WTC11 (cell line): Measurements from ENCODE around the gene SPTLC1. TPM values are rescaled to one million over a fixed set of nuclear protein-coding genes. Genes with fewer than 3 reads are reported as not detected.

ENCODE experiments used
- ATAC-seq: fragments of 200-7000 bp; cut with Tn5 transposase; 2 replicates; pipeline ENCODE4 v1.10.0; 2021; ENCODE audit warnings: mild to moderate bottlenecking, moderate library complexity
- CTCF ChIA-PET: fragments of 300-600 bp; sonication (Branson Sonifier 250); formaldehyde crosslinking; loops from one replicate; lab custom pipeline; 2021; ENCODE audit warnings: antibody characterized with exemption; lab: Charles Lee
- POLR2A ChIA-PET: fragments of 350-600 bp; sonication (Branson Sonifier 250); formaldehyde crosslinking; loops from one replicate; lab custom pipeline; 2021; ENCODE audit warnings: antibody characterized with exemption; lab: Charles Lee
- DNase-seq: peaks from one replicate; pipeline ENCODE4 v3.0.0; 2021; ENCODE audit warnings: low spot score
- H3K27ac Mint-ChIP-seq: 2 replicates; pipeline ENCODE4 v1.8.0; 2021; ENCODE audit warnings: mixed read lengths
- H3K27me3 Mint-ChIP-seq: 2 replicates; pipeline ENCODE4 v1.8.0; 2021; ENCODE audit warnings: low read depth, mild to moderate bottlenecking, moderate library complexity, mixed read lengths
- H3K36me3 Mint-ChIP-seq: 2 replicates; pipeline ENCODE4 v1.8.0; 2021; ENCODE audit warnings: mixed read lengths
- H3K4me1 Mint-ChIP-seq: 2 replicates; pipeline ENCODE4 v1.8.0; 2022; ENCODE audit warnings: mixed read lengths
- H3K4me3 Mint-ChIP-seq: 2 replicates; pipeline ENCODE4 v1.8.0; 2021; ENCODE audit warnings: mild to moderate bottlenecking, moderate library complexity, mixed read lengths
- H3K9me3 Mint-ChIP-seq: 2 replicates; pipeline ENCODE4 v1.8.0; 2021; ENCODE audit warnings: mixed read lengths
- CBFB ChIP-seq: sonication (generic); formaldehyde crosslinking; IDR thresholded peaks from 2 replicates; pipeline ENCODE4 v1.8.1; 2022; ENCODE audit warnings: mild to moderate bottlenecking, low read depth, missing genetic modification reagents
- CREB1 ChIP-seq: sonication (generic); formaldehyde crosslinking; IDR thresholded peaks from 2 replicates; pipeline ENCODE4 v1.8.0; 2023; ENCODE audit warnings: mild to moderate bottlenecking, missing genetic modification reagents
- ESRRA ChIP-seq: sonication (generic); formaldehyde crosslinking; IDR thresholded peaks from 2 replicates; pipeline ENCODE4 v1.8.1; 2022; ENCODE audit warnings: mild to moderate bottlenecking, missing genetic modification reagents, borderline replicate concordance
- GRHL2 ChIP-seq: fragments of 250-450 bp; sonication (Bioruptor Pico); IDR thresholded peaks from 2 replicates; pipeline ENCODE4 v1.8.0; 2022; ENCODE audit warnings: mild to moderate bottlenecking, moderate library complexity; ENCODE audit not compliant: insufficient replicate concordance, severe bottlenecking
- HMGA2 ChIP-seq: fragments of 250-450 bp; sonication (Bioruptor Pico); IDR thresholded peaks from 2 replicates; pipeline ENCODE4 v1.4.0; 2021; ENCODE audit warnings: mild to moderate bottlenecking, moderate library complexity
- JAZF1 ChIP-seq: fragments of 250-450 bp; sonication (Bioruptor Pico); IDR thresholded peaks from 2 replicates; pipeline ENCODE4 v1.9.0; 2021; ENCODE audit warnings: moderate library complexity, mild to moderate bottlenecking, inconsistent platforms
- MYBL2 ChIP-seq: sonication (generic); formaldehyde crosslinking; IDR thresholded peaks from 2 replicates; pipeline ENCODE4 v1.8.1; 2023; ENCODE audit warnings: mild to moderate bottlenecking, moderate library complexity, missing genetic modification reagents
- OVOL2 ChIP-seq: fragments of 250-450 bp; sonication (Bioruptor Pico); IDR thresholded peaks from 2 replicates; pipeline ENCODE4 v1.9.0; 2021; ENCODE audit warnings: mild to moderate bottlenecking, borderline replicate concordance
- SMAD3 ChIP-seq: sonication (generic); formaldehyde crosslinking; IDR thresholded peaks from 2 replicates; pipeline ENCODE4 v1.8.0; 2022; ENCODE audit warnings: missing genetic modification reagents, mild to moderate bottlenecking, borderline replicate concordance
- SP1 ChIP-seq: sonication (generic); formaldehyde crosslinking; conservative IDR thresholded peaks from 2 replicates; pipeline ENCODE4 v1.8.1; 2022; ENCODE audit warnings: missing genetic modification reagents
- ZNF423 ChIP-seq: fragments of 250-450 bp; sonication (Bioruptor Pico); IDR thresholded peaks from 2 replicates; pipeline ENCODE4 v2.1.2; 2022; ENCODE audit warnings: mild to moderate bottlenecking, moderate library complexity
- total RNA-seq: library from RNA; stranded (reverse); gene quantifications from 3 replicates; pipeline ENCODE4 v1.2.3, GENCODE V29; 2021
- TF ChIP-seq, protein P1 (sequence below): sonication (generic); formaldehyde crosslinking; IDR thresholded peaks from 2 replicates; pipeline ENCODE4 v1.8.1; 2022; ENCODE audit warnings: missing genetic modification reagents, borderline replicate concordance
- TF ChIP-seq, protein P2 (sequence below): sonication (generic); formaldehyde crosslinking; IDR thresholded peaks from 2 replicates; pipeline ENCODE4 v1.8.0; 2022; ENCODE audit warnings: missing genetic modification reagents
- TF ChIP-seq, protein P3 (sequence below): sonication (generic); formaldehyde crosslinking; IDR thresholded peaks from 2 replicates; pipeline ENCODE4 v1.8.1; 2023; ENCODE audit warnings: mild to moderate bottlenecking, missing genetic modification reagents, moderate library complexity
- TF ChIP-seq, protein P4 (sequence below): sonication (generic); formaldehyde crosslinking; IDR thresholded peaks from 2 replicates; pipeline ENCODE4 v1.8.0; 2022; ENCODE audit warnings: mild to moderate bottlenecking, missing genetic modification reagents
- TF ChIP-seq, protein P5 (sequence below): sonication (generic); formaldehyde crosslinking; IDR thresholded peaks from 2 replicates; pipeline ENCODE4 v1.8.0; 2022; ENCODE audit warnings: mild to moderate bottlenecking, missing genetic modification reagents
- TF ChIP-seq, protein P6 (sequence below): sonication (generic); formaldehyde crosslinking; IDR thresholded peaks from 2 replicates; pipeline ENCODE4 v1.8.0; 2022; ENCODE audit warnings: mild to moderate bottlenecking, missing genetic modification reagents
- TF ChIP-seq, protein P7 (sequence below): sonication (generic); formaldehyde crosslinking; conservative IDR thresholded peaks from 2 replicates; pipeline ENCODE4 v1.8.1; 2023; ENCODE audit warnings: mild to moderate bottlenecking, low read depth, missing genetic modification reagents, moderate library complexity
- TF ChIP-seq, protein P8 (sequence below): sonication (generic); formaldehyde crosslinking; IDR thresholded peaks from 2 replicates; pipeline ENCODE4 v1.8.1; 2023; ENCODE audit warnings: mild to moderate bottlenecking, moderate library complexity, missing genetic modification reagents
- TF ChIP-seq, protein P9 (sequence below): sonication (generic); formaldehyde crosslinking; IDR thresholded peaks from 2 replicates; pipeline ENCODE4 v1.8.1; 2023; ENCODE audit warnings: mild to moderate bottlenecking, missing genetic modification reagents

Gene SPTLC1
- total RNA-seq, 1 experiment from 2014 or later = 81.2 TPM

DNA sequence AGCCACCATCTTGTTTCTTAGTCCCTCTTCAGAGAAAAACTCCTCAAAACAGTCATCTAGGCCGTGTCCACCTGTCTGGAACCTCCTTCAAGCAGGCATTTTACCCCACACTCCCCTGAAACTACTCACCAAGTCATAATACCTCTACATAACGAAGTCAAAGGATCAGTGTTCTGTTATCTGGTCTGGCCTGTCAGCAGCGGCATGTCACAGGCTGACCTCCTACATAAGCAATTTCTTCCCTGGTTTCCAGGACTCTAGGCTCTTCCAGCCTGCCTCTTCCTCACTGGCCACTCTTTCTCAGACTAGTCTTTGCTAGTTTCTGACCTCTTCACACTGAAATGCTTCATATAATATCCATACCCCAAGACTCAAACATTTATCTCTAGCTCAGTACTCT, 72.2 kb downstream of the SPTLC1 start (continued):
- TF ChIP-seq, protein P1, sequence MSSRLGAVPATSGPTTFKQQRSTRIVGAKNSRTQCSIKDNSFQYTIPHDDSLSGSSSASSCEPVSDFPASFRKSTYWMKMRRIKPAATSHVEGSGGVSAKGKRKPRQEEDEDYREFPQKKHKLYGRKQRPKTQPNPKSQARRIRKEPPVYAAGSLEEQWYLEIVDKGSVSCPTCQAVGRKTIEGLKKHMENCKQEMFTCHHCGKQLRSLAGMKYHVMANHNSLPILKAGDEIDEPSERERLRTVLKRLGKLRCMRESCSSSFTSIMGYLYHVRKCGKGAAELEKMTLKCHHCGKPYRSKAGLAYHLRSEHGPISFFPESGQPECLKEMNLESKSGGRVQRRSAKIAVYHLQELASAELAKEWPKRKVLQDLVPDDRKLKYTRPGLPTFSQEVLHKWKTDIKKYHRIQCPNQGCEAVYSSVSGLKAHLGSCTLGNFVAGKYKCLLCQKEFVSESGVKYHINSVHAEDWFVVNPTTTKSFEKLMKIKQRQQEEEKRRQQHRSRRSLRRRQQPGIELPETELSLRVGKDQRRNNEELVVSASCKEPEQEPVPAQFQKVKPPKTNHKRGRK (CRISPR knock-in tag) = no peak
- TF ChIP-seq SP1 (CRISPR knock-in tag) (no peak), JAZF1 (CRISPR knock-in tag) (no peak), OVOL2 (no peak), SMAD3 (CRISPR knock-in tag) (no peak), ZNF423 (CRISPR knock-in tag) (no peak), GRHL2 (CRISPR knock-in tag) (no peak), HMGA2 (CRISPR knock-in tag) (no peak)
- TF ChIP-seq, protein P2, sequence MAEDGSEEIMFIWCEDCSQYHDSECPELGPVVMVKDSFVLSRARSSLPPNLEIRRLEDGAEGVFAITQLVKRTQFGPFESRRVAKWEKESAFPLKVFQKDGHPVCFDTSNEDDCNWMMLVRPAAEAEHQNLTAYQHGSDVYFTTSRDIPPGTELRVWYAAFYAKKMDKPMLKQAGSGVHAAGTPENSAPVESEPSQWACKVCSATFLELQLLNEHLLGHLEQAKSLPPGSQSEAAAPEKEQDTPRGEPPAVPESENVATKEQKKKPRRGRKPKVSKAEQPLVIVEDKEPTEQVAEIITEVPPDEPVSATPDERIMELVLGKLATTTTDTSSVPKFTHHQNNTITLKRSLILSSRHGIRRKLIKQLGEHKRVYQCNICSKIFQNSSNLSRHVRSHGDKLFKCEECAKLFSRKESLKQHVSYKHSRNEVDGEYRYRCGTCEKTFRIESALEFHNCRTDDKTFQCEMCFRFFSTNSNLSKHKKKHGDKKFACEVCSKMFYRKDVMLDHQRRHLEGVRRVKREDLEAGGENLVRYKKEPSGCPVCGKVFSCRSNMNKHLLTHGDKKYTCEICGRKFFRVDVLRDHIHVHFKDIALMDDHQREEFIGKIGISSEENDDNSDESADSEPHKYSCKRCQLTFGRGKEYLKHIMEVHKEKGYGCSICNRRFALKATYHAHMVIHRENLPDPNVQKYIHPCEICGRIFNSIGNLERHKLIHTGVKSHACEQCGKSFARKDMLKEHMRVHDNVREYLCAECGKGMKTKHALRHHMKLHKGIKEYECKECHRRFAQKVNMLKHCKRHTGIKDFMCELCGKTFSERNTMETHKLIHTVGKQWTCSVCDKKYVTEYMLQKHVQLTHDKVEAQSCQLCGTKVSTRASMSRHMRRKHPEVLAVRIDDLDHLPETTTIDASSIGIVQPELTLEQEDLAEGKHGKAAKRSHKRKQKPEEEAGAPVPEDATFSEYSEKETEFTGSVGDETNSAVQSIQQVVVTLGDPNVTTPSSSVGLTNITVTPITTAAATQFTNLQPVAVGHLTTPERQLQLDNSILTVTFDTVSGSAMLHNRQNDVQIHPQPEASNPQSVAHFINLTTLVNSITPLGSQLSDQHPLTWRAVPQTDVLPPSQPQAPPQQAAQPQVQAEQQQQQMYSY (CRISPR knock-in tag) = no peak
- TF ChIP-seq, protein P3, sequence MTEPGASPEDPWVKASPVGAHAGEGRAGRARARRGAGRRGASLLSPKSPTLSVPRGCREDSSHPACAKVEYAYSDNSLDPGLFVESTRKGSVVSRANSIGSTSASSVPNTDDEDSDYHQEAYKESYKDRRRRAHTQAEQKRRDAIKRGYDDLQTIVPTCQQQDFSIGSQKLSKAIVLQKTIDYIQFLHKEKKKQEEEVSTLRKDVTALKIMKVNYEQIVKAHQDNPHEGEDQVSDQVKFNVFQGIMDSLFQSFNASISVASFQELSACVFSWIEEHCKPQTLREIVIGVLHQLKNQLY = no peak
- TF ChIP-seq, protein P4, sequence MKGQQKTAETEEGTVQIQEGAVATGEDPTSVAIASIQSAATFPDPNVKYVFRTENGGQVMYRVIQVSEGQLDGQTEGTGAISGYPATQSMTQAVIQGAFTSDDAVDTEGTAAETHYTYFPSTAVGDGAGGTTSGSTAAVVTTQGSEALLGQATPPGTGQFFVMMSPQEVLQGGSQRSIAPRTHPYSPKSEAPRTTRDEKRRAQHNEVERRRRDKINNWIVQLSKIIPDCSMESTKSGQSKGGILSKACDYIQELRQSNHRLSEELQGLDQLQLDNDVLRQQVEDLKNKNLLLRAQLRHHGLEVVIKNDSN = no peak

DNA sequence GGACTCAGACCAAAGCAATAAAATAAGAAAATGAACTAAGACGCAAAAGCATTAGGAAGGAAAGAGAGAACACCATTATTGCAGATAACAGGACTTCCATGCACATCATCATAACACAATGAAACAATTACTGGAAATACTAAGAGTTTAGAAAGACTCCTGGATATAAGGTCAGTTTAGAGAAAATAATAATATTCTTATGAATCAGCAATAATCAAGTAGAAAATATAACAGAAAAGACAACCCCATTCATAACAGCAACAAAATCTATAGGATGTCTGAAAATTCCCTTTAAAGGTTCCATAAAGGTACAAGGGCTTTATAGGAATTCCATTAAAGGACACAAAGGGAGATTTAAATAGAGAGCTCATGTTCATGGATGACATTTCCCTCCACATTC, 73.0 kb downstream of the SPTLC1 start:
- ChIA-PET CTCF (no interaction called here), POLR2A (no interaction called here)
- H3K4me1 Mint-ChIP-seq = peaks cover 3% of the 10 kb centered on the region; the same call in 1 of the 2 replicates
- no peak for ATAC-seq
- H3K4me3 Mint-ChIP-seq = no peak overlapping the region
- no peaks in the 10 kb centered on the region for H3K27me3 Mint-ChIP-seq
- no peak overlapping the region for H3K27ac Mint-ChIP-seq
- H3K9me3 Mint-ChIP-seq = peaks cover 29% of the 10 kb centered on the region
- DNase-seq = no peak
- H3K36me3 Mint-ChIP-seq = peaks cover 73% of the 10 kb centered on the region
- TF ChIP-seq, protein P5, sequence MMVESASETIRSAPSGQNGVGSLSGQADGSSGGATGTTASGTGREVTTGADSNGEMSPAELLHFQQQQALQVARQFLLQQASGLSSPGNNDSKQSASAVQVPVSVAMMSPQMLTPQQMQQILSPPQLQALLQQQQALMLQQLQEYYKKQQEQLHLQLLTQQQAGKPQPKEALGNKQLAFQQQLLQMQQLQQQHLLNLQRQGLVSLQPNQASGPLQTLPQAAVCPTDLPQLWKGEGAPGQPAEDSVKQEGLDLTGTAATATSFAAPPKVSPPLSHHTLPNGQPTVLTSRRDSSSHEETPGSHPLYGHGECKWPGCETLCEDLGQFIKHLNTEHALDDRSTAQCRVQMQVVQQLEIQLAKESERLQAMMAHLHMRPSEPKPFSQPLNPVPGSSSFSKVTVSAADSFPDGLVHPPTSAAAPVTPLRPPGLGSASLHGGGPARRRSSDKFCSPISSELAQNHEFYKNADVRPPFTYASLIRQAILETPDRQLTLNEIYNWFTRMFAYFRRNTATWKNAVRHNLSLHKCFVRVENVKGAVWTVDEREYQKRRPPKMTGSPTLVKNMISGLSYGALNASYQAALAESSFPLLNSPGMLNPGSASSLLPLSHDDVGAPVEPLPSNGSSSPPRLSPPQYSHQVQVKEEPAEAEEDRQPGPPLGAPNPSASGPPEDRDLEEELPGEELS (CRISPR knock-in tag) = no peak
- TF ChIP-seq CBFB (CRISPR knock-in tag) = no peak
- TF ChIP-seq, protein P6, sequence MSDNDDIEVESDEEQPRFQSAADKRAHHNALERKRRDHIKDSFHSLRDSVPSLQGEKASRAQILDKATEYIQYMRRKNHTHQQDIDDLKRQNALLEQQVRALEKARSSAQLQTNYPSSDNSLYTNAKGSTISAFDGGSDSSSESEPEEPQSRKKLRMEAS = no peak
- TF ChIP-seq CREB1 (CRISPR knock-in tag) = no peak
- no peak for TF ChIP-seq ESRRA (CRISPR knock-in tag)
- TF ChIP-seq, protein P7, sequence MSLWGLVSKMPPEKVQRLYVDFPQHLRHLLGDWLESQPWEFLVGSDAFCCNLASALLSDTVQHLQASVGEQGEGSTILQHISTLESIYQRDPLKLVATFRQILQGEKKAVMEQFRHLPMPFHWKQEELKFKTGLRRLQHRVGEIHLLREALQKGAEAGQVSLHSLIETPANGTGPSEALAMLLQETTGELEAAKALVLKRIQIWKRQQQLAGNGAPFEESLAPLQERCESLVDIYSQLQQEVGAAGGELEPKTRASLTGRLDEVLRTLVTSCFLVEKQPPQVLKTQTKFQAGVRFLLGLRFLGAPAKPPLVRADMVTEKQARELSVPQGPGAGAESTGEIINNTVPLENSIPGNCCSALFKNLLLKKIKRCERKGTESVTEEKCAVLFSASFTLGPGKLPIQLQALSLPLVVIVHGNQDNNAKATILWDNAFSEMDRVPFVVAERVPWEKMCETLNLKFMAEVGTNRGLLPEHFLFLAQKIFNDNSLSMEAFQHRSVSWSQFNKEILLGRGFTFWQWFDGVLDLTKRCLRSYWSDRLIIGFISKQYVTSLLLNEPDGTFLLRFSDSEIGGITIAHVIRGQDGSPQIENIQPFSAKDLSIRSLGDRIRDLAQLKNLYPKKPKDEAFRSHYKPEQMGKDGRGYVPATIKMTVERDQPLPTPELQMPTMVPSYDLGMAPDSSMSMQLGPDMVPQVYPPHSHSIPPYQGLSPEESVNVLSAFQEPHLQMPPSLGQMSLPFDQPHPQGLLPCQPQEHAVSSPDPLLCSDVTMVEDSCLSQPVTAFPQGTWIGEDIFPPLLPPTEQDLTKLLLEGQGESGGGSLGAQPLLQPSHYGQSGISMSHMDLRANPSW (CRISPR knock-in tag) = no peak
- TF ChIP-seq, protein P8, sequence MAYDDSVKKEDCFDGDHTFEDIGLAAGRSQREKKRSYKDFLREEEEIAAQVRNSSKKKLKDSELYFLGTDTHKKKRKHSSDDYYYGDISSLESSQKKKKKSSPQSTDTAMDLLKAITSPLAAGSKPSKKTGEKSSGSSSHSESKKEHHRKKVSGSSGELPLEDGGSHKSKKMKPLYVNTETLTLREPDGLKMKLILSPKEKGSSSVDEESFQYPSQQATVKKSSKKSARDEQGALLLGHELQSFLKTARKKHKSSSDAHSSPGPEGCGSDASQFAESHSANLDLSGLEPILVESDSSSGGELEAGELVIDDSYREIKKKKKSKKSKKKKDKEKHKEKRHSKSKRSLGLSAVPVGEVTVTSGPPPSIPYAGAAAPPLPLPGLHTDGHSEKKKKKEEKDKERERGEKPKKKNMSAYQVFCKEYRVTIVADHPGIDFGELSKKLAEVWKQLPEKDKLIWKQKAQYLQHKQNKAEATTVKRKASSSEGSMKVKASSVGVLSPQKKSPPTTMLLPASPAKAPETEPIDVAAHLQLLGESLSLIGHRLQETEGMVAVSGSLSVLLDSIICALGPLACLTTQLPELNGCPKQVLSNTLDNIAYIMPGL (CRISPR knock-in tag) = no peak
- no peak for TF ChIP-seq MYBL2 (CRISPR knock-in tag)
- TF ChIP-seq, protein P9, sequence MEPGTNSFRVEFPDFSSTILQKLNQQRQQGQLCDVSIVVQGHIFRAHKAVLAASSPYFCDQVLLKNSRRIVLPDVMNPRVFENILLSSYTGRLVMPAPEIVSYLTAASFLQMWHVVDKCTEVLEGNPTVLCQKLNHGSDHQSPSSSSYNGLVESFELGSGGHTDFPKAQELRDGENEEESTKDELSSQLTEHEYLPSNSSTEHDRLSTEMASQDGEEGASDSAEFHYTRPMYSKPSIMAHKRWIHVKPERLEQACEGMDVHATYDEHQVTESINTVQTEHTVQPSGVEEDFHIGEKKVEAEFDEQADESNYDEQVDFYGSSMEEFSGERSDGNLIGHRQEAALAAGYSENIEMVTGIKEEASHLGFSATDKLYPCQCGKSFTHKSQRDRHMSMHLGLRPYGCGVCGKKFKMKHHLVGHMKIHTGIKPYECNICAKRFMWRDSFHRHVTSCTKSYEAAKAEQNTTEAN = no peak
